Measurements from ENCODE around the gene BAZ1B. TPM values are rescaled to one million over a fixed set of nuclear protein-coding genes. Genes with fewer than 3 reads are reported as not detected.

Gene BAZ1B
- total RNA-seq, 1 donor from 2014 or later = 57.8 TPM

Other genes with a start within 250 kb of the BAZ1B start
- gene NSUN5, start 213.5 kb downstream of the BAZ1B start, total RNA-seq (ENCODE audit: insufficient read depth, low replicate concordance) = 7.2 TPM
- gene TRIM50, start 194.2 kb downstream of the BAZ1B start, total RNA-seq (ENCODE audit: insufficient read depth, low replicate concordance) = 0.48 TPM
- gene FKBP6, start 194.1 kb downstream of the BAZ1B start, total RNA-seq (ENCODE audit: insufficient read depth, low replicate concordance) = 0.72 TPM
- not detected for gene FZD9, start 88.5 kb downstream of the BAZ1B start, total RNA-seq (ENCODE audit: insufficient read depth, low replicate concordance)
- 11.6 TPM for gene BCL7B, start 35.4 kb upstream of the BAZ1B start, total RNA-seq (ENCODE audit: insufficient read depth, low replicate concordance)
- 19.7 TPM for gene TBL2, start 56.3 kb upstream of the BAZ1B start, total RNA-seq (ENCODE audit: insufficient read depth, low replicate concordance)
- 1.7 TPM for gene MLXIPL, start 102.2 kb upstream of the BAZ1B start, total RNA-seq (ENCODE audit: insufficient read depth, low replicate concordance)
- gene VPS37D, start 145.5 kb upstream of the BAZ1B start, total RNA-seq (ENCODE audit: insufficient read depth, low replicate concordance) = 10.1 TPM
- gene DNAJC30, start 161.2 kb upstream of the BAZ1B start, total RNA-seq (ENCODE audit: insufficient read depth, low replicate concordance) = 0.96 TPM
- 47.4 TPM for gene BUD23, start 161.3 kb upstream of the BAZ1B start, total RNA-seq (ENCODE audit: insufficient read depth, low replicate concordance)
- 24.6 TPM for gene STX1A, start 197.4 kb upstream of the BAZ1B start, total RNA-seq (ENCODE audit: insufficient read depth, low replicate concordance)
- 2.2 TPM for gene ABHD11, start 216.5 kb upstream of the BAZ1B start, total RNA-seq (ENCODE audit: insufficient read depth, low replicate concordance)
- gene CLDN3, start 248.0 kb upstream of the BAZ1B start, total RNA-seq (ENCODE audit: insufficient read depth, low replicate concordance) = 0.72 TPM

Measured in umbilical cord (tissue), 1 donor.